Peyer's patch (tissue), 4 donors: ENCODE data around the gene TMEM243.

ENCODE experiments used
- POLR2A ChIP-seq, 2 donors: fragments of 450-650 bp; IDR thresholded peaks; one replicate each; pipeline ENCODE4 v1.5.1; 2017; ENCODE audit warnings: antibody characterized with exemption in 2 of 2, mild to moderate bottlenecking in 2 of 2, moderate library complexity in 2 of 2
- TF ChIP-seq, protein P1 (sequence below), 6 experiments: fragments of 450-650 bp in 4 of 6; fragments of 200-600 bp in 2 of 6; sonication (generic) in 1 of 6; IDR thresholded peaks; one replicate each; pipeline ENCODE4 v1.5.1; 2017 to 2019; ENCODE audit warnings: antibody characterized with exemption in 6 of 6, mild to moderate bottlenecking in 3 of 6, moderate library complexity in 1 of 6

DNA sequence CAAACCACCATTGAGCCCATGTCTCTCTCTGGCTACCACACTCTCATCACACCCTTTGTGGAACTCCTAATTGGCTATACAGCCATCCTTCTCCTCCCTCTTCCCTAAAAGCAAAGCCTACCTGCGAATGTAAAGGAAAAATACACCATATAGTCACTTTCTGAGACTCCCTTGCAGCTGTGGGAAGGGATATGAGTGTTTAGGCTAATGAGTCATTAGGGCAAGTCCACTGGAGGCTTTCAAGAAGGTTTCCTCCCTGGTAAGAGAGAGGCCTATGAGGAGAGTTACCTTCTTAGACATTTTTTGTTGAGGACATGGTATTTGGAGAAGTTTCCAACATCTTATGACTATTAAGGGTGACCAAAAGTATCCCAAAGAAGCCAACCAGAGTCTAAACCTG is 4.1 kb upstream of the TMEM243 start:
- no peak for TF ChIP-seq POLR2A (IDR thresholded peaks at IDR 0.05)
- TF ChIP-seq, protein P1, sequence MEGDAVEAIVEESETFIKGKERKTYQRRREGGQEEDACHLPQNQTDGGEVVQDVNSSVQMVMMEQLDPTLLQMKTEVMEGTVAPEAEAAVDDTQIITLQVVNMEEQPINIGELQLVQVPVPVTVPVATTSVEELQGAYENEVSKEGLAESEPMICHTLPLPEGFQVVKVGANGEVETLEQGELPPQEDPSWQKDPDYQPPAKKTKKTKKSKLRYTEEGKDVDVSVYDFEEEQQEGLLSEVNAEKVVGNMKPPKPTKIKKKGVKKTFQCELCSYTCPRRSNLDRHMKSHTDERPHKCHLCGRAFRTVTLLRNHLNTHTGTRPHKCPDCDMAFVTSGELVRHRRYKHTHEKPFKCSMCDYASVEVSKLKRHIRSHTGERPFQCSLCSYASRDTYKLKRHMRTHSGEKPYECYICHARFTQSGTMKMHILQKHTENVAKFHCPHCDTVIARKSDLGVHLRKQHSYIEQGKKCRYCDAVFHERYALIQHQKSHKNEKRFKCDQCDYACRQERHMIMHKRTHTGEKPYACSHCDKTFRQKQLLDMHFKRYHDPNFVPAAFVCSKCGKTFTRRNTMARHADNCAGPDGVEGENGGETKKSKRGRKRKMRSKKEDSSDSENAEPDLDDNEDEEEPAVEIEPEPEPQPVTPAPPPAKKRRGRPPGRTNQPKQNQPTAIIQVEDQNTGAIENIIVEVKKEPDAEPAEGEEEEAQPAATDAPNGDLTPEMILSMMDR (IDR thresholded peaks at IDR 0.05) = no peak
